Measurements from ENCODE around the gene CRACDL.

The CRACDL gene

GRCh38 chr2:98859323-98859722 is 76.7 kb downstream of the CRACDL start:
- no peak overlapping the region for H3K27ac ChIP-seq (ENCODE audit: low read depth in 2 of 2, low read length in 2 of 2)
- no peak overlapping the region for H3K9ac ChIP-seq (ENCODE audit: low read depth in 1 of 2, low read length in 2 of 2)
- H3K27me3 ChIP-seq (ENCODE audit: control insufficient read depth in 2 of 2, insufficient read depth in 2 of 2, low read length in 2 of 2) = no peaks in the 10 kb centered on the region
- H3K9me3 ChIP-seq (ENCODE audit: control insufficient read depth in 2 of 2, low read length in 2 of 2) = peaks cover 3 to 6% of the 10 kb centered on the region in 2 donors
- no peaks in the 10 kb centered on the region for H3K36me3 ChIP-seq (ENCODE audit: control insufficient read depth in 2 of 2, insufficient read depth in 2 of 2, low read length in 2 of 2)
- no peak overlapping the region for H3K4me3 ChIP-seq (ENCODE audit: low read length in 2 of 2)
- H3K4me1 ChIP-seq (ENCODE audit: control insufficient read depth in 2 of 2, insufficient read depth in 2 of 2, low read length in 2 of 2) = no peaks in the 10 kb centered on the region

DNA sequence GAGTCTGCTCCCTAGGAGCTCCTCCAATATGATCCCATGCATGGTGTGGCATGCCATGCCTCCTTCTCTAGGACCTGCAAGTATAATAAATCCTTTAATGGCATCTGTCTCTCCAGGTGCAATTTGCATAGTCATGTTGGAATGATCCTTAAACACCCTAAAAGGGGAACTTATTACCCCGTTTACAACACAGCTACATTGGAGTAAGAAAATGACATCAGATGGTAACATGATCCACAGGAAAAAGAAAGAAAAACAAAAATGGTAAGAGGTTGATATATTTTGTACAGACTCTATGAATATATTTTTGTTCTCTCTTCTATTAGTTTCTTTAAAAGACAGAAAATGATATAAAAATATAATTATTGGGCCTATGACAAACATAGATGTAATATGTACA is 79.0 kb downstream of the CRACDL start:
- Histone ChIP-seq H3K9ac (ENCODE audit: low read depth in 1 of 2, low read length in 2 of 2) (no peak overlapping the region), H3K9me3 (ENCODE audit: control insufficient read depth in 2 of 2, low read length in 2 of 2) (peaks cover 3 to 6% of the 10 kb centered on the region in 2 donors), H3K4me3 (ENCODE audit: low read length in 2 of 2) (no peak overlapping the region), H3K36me3 (ENCODE audit: control insufficient read depth in 2 of 2, insufficient read depth in 2 of 2, low read length in 2 of 2) (no peaks in the 10 kb centered on the region), H3K27me3 (ENCODE audit: control insufficient read depth in 2 of 2, insufficient read depth in 2 of 2, low read length in 2 of 2) (no peaks in the 10 kb centered on the region), H3K4me1 (ENCODE audit: control insufficient read depth in 2 of 2, insufficient read depth in 2 of 2, low read length in 2 of 2) (no peaks in the 10 kb centered on the region), H3K27ac (ENCODE audit: low read depth in 2 of 2, low read length in 2 of 2) (no peak overlapping the region)

GRCh38 chr2:98854682-98855081 is 81.3 kb downstream of the CRACDL start:
- Histone ChIP-seq H3K9ac (ENCODE audit: low read depth in 1 of 2, low read length in 2 of 2) (no peak overlapping the region), H3K4me1 (ENCODE audit: control insufficient read depth in 2 of 2, insufficient read depth in 2 of 2, low read length in 2 of 2) (no peaks in the 10 kb centered on the region), H3K4me3 (ENCODE audit: low read length in 2 of 2) (no peak overlapping the region), H3K9me3 (ENCODE audit: control insufficient read depth in 2 of 2, low read length in 2 of 2) (peaks cover 3 to 6% of the 10 kb centered on the region in 2 donors), H3K27me3 (ENCODE audit: control insufficient read depth in 2 of 2, insufficient read depth in 2 of 2, low read length in 2 of 2) (peaks cover 0 to under 1% of the 10 kb centered on the region in 2 donors), H3K36me3 (ENCODE audit: control insufficient read depth in 2 of 2, insufficient read depth in 2 of 2, low read length in 2 of 2) (no peaks in the 10 kb centered on the region), H3K27ac (ENCODE audit: low read depth in 2 of 2, low read length in 2 of 2) (no peak overlapping the region)

DNA sequence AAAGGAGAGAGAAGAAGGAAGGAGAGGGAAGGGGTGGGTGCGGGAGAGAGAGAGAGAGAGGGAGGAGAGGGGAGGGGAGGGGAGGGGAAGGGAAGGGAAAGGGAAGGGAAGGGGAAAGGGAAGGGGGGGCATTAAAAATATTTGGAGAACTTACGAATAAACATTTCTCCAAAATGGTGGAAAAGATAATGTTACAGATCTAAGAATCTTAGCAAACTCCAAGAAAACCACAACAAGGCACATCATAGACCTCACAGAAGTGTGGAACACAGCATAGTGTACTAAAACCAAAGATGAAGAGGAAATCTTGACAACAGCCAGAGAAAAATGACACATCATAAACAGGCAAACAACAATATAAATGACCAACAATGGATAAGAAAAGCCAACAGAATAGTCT is 83.1 kb downstream of the CRACDL start:
- Histone ChIP-seq H3K4me1 (ENCODE audit: control insufficient read depth in 2 of 2, insufficient read depth in 2 of 2, low read length in 2 of 2) (no peaks in the 10 kb centered on the region), H3K27ac (ENCODE audit: low read depth in 2 of 2, low read length in 2 of 2) (no peak overlapping the region), H3K27me3 (ENCODE audit: control insufficient read depth in 2 of 2, insufficient read depth in 2 of 2, low read length in 2 of 2) (peaks cover 0 to 2% of the 10 kb centered on the region in 2 donors), H3K9ac (ENCODE audit: low read depth in 1 of 2, low read length in 2 of 2) (no peak overlapping the region), H3K36me3 (ENCODE audit: control insufficient read depth in 2 of 2, insufficient read depth in 2 of 2, low read length in 2 of 2) (no peaks in the 10 kb centered on the region), H3K9me3 (ENCODE audit: control insufficient read depth in 2 of 2, low read length in 2 of 2) (no peaks in the 10 kb centered on the region), H3K4me3 (ENCODE audit: low read length in 2 of 2) (no peak overlapping the region)

- H3K9ac ChIP-seq (ENCODE audit: low read depth in 1 of 2, low read length in 2 of 2) = no peak overlapping the region
- peaks cover 0 to 2% of the 10 kb centered on the region in 2 donors for H3K27me3 ChIP-seq (ENCODE audit: control insufficient read depth in 2 of 2, insufficient read depth in 2 of 2, low read length in 2 of 2)
- H3K27ac ChIP-seq (ENCODE audit: low read depth in 2 of 2, low read length in 2 of 2) = no peak overlapping the region
- H3K4me1 ChIP-seq (ENCODE audit: control insufficient read depth in 2 of 2, insufficient read depth in 2 of 2, low read length in 2 of 2) = no peaks in the 10 kb centered on the region
- H3K4me3 ChIP-seq (ENCODE audit: low read length in 2 of 2) = no peak overlapping the region
- no peaks in the 10 kb centered on the region for H3K9me3 ChIP-seq (ENCODE audit: control insufficient read depth in 2 of 2, low read length in 2 of 2)
- no peaks in the 10 kb centered on the region for H3K36me3 ChIP-seq (ENCODE audit: control insufficient read depth in 2 of 2, insufficient read depth in 2 of 2, low read length in 2 of 2)
These were observed 86.0 kb downstream of the CRACDL start for GRCh38 chr2:98850074-98850473.

DNA sequence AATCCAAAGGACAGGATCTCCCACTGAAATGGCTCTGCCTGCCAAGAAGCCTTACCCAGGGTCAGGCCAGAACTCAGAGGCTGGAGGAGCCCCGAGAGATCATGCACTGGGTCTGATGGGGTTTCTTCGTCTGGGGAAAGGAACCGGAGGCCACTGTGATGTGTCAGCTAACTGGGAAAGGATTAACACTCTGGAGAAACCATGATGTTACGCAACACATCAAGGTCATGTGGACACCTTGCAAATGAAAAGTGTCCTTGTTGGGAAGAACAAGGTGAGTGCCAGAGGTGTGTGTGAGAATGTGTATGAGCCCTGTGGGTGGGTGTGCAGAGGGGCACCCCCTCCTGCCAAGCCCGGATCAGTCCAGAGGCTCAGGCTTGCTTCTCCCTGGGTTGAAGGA is 86.9 kb downstream of the CRACDL start:
- Histone ChIP-seq H3K27me3 (ENCODE audit: control insufficient read depth in 2 of 2, insufficient read depth in 2 of 2, low read length in 2 of 2) (peaks cover 0 to 2% of the 10 kb centered on the region in 2 donors), H3K9ac (ENCODE audit: low read depth in 1 of 2, low read length in 2 of 2) (no peak overlapping the region), H3K9me3 (ENCODE audit: control insufficient read depth in 2 of 2, low read length in 2 of 2) (no peaks in the 10 kb centered on the region), H3K4me1 (ENCODE audit: control insufficient read depth in 2 of 2, insufficient read depth in 2 of 2, low read length in 2 of 2) (no peaks in the 10 kb centered on the region), H3K4me3 (ENCODE audit: low read length in 2 of 2) (no peak overlapping the region), H3K27ac (ENCODE audit: low read depth in 2 of 2, low read length in 2 of 2) (no peak overlapping the region), H3K36me3 (ENCODE audit: control insufficient read depth in 2 of 2, insufficient read depth in 2 of 2, low read length in 2 of 2) (no peaks in the 10 kb centered on the region)

DNA sequence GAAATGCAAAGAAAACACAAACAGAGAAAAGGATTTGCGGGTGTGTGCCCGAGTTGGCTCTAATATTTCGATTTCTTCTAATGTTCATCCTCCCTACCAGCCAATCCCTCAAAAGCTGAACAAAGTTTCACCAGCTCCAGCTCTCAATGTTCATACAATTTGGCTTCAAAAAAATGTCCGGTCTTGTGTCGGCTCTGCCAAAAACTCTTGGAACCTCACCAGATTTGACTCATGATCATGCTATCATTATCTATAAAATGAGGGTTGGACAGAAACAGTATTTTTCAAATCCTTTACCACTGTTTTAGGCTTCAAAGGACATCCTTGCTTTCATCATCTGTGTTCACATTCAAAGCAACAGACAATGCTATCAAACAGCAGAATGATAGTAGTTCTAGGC is 88.2 kb downstream of the CRACDL start:
- H3K9ac ChIP-seq (ENCODE audit: low read depth in 1 of 2, low read length in 2 of 2) = no peak overlapping the region
- H3K27ac ChIP-seq (ENCODE audit: low read depth in 2 of 2, low read length in 2 of 2) = no peak overlapping the region
- no peaks in the 10 kb centered on the region for H3K9me3 ChIP-seq (ENCODE audit: control insufficient read depth in 2 of 2, low read length in 2 of 2)
- no peaks in the 10 kb centered on the region for H3K36me3 ChIP-seq (ENCODE audit: control insufficient read depth in 2 of 2, insufficient read depth in 2 of 2, low read length in 2 of 2)
- no peaks in the 10 kb centered on the region for H3K4me1 ChIP-seq (ENCODE audit: control insufficient read depth in 2 of 2, insufficient read depth in 2 of 2, low read length in 2 of 2)
- H3K27me3 ChIP-seq (ENCODE audit: control insufficient read depth in 2 of 2, insufficient read depth in 2 of 2, low read length in 2 of 2) = peaks cover 0 to 2% of the 10 kb centered on the region in 2 donors
- H3K4me3 ChIP-seq (ENCODE audit: low read length in 2 of 2) = no peak overlapping the region

- Histone ChIP-seq H3K9me3 (ENCODE audit: control insufficient read depth in 2 of 2, low read length in 2 of 2) (no peaks in the 10 kb centered on the region), H3K27ac (ENCODE audit: low read depth in 2 of 2, low read length in 2 of 2) (no peak overlapping the region), H3K4me1 (ENCODE audit: control insufficient read depth in 2 of 2, insufficient read depth in 2 of 2, low read length in 2 of 2) (no peaks in the 10 kb centered on the region), H3K9ac (ENCODE audit: low read depth in 1 of 2, low read length in 2 of 2) (no peak overlapping the region), H3K36me3 (ENCODE audit: control insufficient read depth in 2 of 2, insufficient read depth in 2 of 2, low read length in 2 of 2) (no peaks in the 10 kb centered on the region), H3K4me3 (ENCODE audit: low read length in 2 of 2) (no peak overlapping the region), H3K27me3 (ENCODE audit: control insufficient read depth in 2 of 2, insufficient read depth in 2 of 2, low read length in 2 of 2) (peaks cover 0 to 2% of the 10 kb centered on the region in 2 donors)
These were observed 90.0 kb downstream of the CRACDL start for GRCh38 chr2:98846041-98846440.

- H3K27me3 ChIP-seq (ENCODE audit: control insufficient read depth in 2 of 2, insufficient read depth in 2 of 2, low read length in 2 of 2) = no peaks in the 10 kb centered on the region
- H3K27ac ChIP-seq (ENCODE audit: low read depth in 2 of 2, low read length in 2 of 2) = no peak overlapping the region
- H3K36me3 ChIP-seq (ENCODE audit: control insufficient read depth in 2 of 2, insufficient read depth in 2 of 2, low read length in 2 of 2) = no peaks in the 10 kb centered on the region
- H3K9ac ChIP-seq (ENCODE audit: low read depth in 1 of 2, low read length in 2 of 2) = no peak overlapping the region
- no peak overlapping the region for H3K4me3 ChIP-seq (ENCODE audit: low read length in 2 of 2)
- no peaks in the 10 kb centered on the region for H3K9me3 ChIP-seq (ENCODE audit: control insufficient read depth in 2 of 2, low read length in 2 of 2)
- H3K4me1 ChIP-seq (ENCODE audit: control insufficient read depth in 2 of 2, insufficient read depth in 2 of 2, low read length in 2 of 2) = no peaks in the 10 kb centered on the region
These were observed 93.9 kb downstream of the CRACDL start for GRCh38 chr2:98842136-98842535.

- Histone ChIP-seq H3K4me1 (ENCODE audit: control insufficient read depth in 2 of 2, insufficient read depth in 2 of 2, low read length in 2 of 2) (no peaks in the 10 kb centered on the region), H3K9ac (ENCODE audit: low read depth in 1 of 2, low read length in 2 of 2) (no peak overlapping the region), H3K4me3 (ENCODE audit: low read length in 2 of 2) (no peak overlapping the region), H3K27ac (ENCODE audit: low read depth in 2 of 2, low read length in 2 of 2) (no peak overlapping the region), H3K9me3 (ENCODE audit: control insufficient read depth in 2 of 2, low read length in 2 of 2) (no peaks in the 10 kb centered on the region), H3K27me3 (ENCODE audit: control insufficient read depth in 2 of 2, insufficient read depth in 2 of 2, low read length in 2 of 2) (no peaks in the 10 kb centered on the region), H3K36me3 (ENCODE audit: control insufficient read depth in 2 of 2, insufficient read depth in 2 of 2, low read length in 2 of 2) (peaks cover 0 to 3% of the 10 kb centered on the region in 2 donors)
These were observed 96.7 kb downstream of the CRACDL start for GRCh38 chr2:98839292-98839691.

DNA sequence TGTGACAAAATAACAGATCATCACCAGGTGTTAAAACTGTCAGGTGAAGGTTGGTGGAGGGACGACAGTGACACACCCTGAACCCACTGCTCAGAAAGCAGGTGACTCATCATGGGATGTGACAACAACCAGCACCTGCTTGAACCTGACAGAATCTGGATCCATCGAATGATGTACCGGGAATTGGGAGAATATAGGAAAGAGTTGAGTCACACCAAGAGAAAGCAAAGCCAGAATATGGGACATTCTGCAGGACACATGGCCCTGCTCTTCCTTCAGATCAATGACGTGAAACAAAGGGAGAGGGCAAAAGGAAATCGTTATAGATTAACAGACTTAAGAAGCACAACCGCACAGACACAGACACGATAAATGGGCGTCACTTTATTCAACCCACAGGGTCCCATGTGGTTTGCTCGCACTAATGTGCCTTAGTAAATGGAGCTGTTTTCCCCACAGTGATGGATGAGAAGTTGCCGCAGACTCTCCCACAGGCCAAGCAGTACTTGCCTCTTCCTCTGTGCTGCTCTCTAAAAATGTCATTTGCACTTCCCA is 100.1 kb downstream of the CRACDL start:
- H3K27me3 ChIP-seq (ENCODE audit: control insufficient read depth in 2 of 2, insufficient read depth in 2 of 2, low read length in 2 of 2) = no peaks in the 10 kb centered on the region
- H3K27ac ChIP-seq (ENCODE audit: low read depth in 2 of 2, low read length in 2 of 2) = no peak overlapping the region
- no peak overlapping the region for H3K9ac ChIP-seq (ENCODE audit: low read depth in 1 of 2, low read length in 2 of 2)
- H3K4me1 ChIP-seq (ENCODE audit: control insufficient read depth in 2 of 2, insufficient read depth in 2 of 2, low read length in 2 of 2) = no peaks in the 10 kb centered on the region
- peaks cover 3 to 7% of the 10 kb centered on the region in 2 donors for H3K36me3 ChIP-seq (ENCODE audit: control insufficient read depth in 2 of 2, insufficient read depth in 2 of 2, low read length in 2 of 2)
- no peaks in the 10 kb centered on the region for H3K9me3 ChIP-seq (ENCODE audit: control insufficient read depth in 2 of 2, low read length in 2 of 2)
- H3K4me3 ChIP-seq (ENCODE audit: low read length in 2 of 2) = no peak overlapping the region

Data from mucosa of rectum (tissue), 2 donors.